H1 (cell line): ENCODE results near the gene KIF5C. TPM values are rescaled to one million over a fixed set of nuclear protein-coding genes. Genes with fewer than 3 reads are reported as not detected.
A peak's percentile ranks its signal among the peaks of the same experiment; 100 is the strongest.

Source experiments
- CTCF ChIA-PET: fragments of 300-600 bp; sonication (Branson Sonifier 250); formaldehyde crosslinking; loops from one replicate; lab custom pipeline; 2021; ENCODE audit not compliant: partially characterized antibody; lab: Charles Lee
- POLR2A ChIA-PET: fragments of 300-600 bp; sonication (Branson Sonifier 250); formaldehyde crosslinking; loops from one replicate; lab custom pipeline; 2021; ENCODE audit warnings: inconsistent platforms; ENCODE audit not compliant: partially characterized antibody; lab: Charles Lee
- DNase-seq, 2 experiments: peaks; one replicate each; pipeline versions ENCODE4 v3.0.0 to v3.0.0-alpha.2; 2010 to 2022; ENCODE audit warnings: low spot score in 2 of 2, low read depth in 1 of 2, mixed read lengths in 1 of 2
- FAIRE-seq: peaks from 2 replicates; lab custom pipeline; 2011; peaks lifted over from hg19 to GRCh38; lab: Jason Lieb, UNC
- H2AFZ ChIP-seq: 2 replicates; pipeline ENCODE4 v1.8.1; 2012; ENCODE audit warnings: low read length, inconsistent platforms
- H2AK5ac ChIP-seq: 2 replicates; pipeline ENCODE4 v1.6.1; 2013; ENCODE audit warnings: low read depth, low read length
- H2BK120ac ChIP-seq: replicated peaks from 2 replicates; pipeline ENCODE3; 2013; ENCODE audit warnings: low read depth, low read length, inconsistent platforms
- H2BK12ac ChIP-seq: 2 replicates; pipeline ENCODE4 v1.6.1; 2013; ENCODE audit warnings: low read depth, low read length
- H2BK15ac ChIP-seq: 2 replicates; pipeline ENCODE4 v1.6.1; 2013; ENCODE audit warnings: low read length
- H2BK20ac ChIP-seq: 2 replicates; pipeline ENCODE4 v1.6.1; 2013; ENCODE audit warnings: low read length
- H2BK5ac ChIP-seq: 2 replicates; pipeline ENCODE4 v1.6.1; 2013; ENCODE audit warnings: low read depth, low read length
- H3K14ac ChIP-seq: 2 replicates; pipeline ENCODE4 v1.6.1; 2013; ENCODE audit warnings: inconsistent platforms; ENCODE audit not compliant: insufficient read length
- H3K18ac ChIP-seq: 2 replicates; pipeline ENCODE4 v1.6.1; 2013; ENCODE audit warnings: low read length; ENCODE audit errors: extremely low read depth
- H3K23ac ChIP-seq: 2 replicates; pipeline ENCODE4 v1.6.1; 2013; ENCODE audit warnings: inconsistent platforms; ENCODE audit not compliant: insufficient read length
- H3K23me2 ChIP-seq: 2 replicates; pipeline ENCODE4 v1.6.1; 2013; ENCODE audit warnings: low read depth, low read length
- H3K27ac ChIP-seq: 2 replicates; pipeline ENCODE4 v1.6.1; 2011; ENCODE audit warnings: low read depth, low read length, inconsistent platforms
- H3K27me3 ChIP-seq, 4 experiments: replicated peaks in 1 of 4; 1 replicate in 1 of 4; 2 replicates in 3 of 4; pipeline versions ENCODE4 v1.6.1 to v1.8.1; 2011 to 2013; ENCODE audit warnings: low read length in 3 of 4, mild to moderate bottlenecking in 3 of 4, inconsistent platforms in 2 of 4, mixed read lengths in 2 of 4, moderate library complexity in 1 of 4; ENCODE audit not compliant: control insufficient read depth in 3 of 4, insufficient read depth in 3 of 4; ENCODE audit errors: extremely low read depth in 1 of 4
- H3K36me3 ChIP-seq, 4 experiments: 2 replicates each; pipeline versions ENCODE4 v1.6.1 to v1.8.1; 2011 to 2013; ENCODE audit warnings: mild to moderate bottlenecking in 4 of 4, low read length in 3 of 4, moderate library complexity in 2 of 4, control low read depth in 1 of 4, inconsistent platforms in 1 of 4; ENCODE audit not compliant: insufficient read depth in 4 of 4, control insufficient read depth in 2 of 4
- H3K4ac ChIP-seq: replicated peaks from 2 replicates; pipeline ENCODE3; 2013; ENCODE audit warnings: low read length, low read depth, mixed read lengths, inconsistent platforms; ENCODE audit not compliant: insufficient read length
- H3K4me1 ChIP-seq, 4 experiments: replicated peaks in 1 of 4; 1 replicate in 1 of 4; 2 replicates in 3 of 4; pipeline versions ENCODE4 v1.6.1 to v1.8.1; 2011 to 2013; ENCODE audit warnings: low read length in 3 of 4, inconsistent platforms in 2 of 4, mixed read lengths in 1 of 4; ENCODE audit not compliant: insufficient read depth in 4 of 4, control insufficient read depth in 3 of 4
- H3K4me2 ChIP-seq, 2 experiments: 2 replicates each; pipeline versions ENCODE4 v1.6.1 to v1.8.1; 2011 to 2013; ENCODE audit warnings: low read depth in 2 of 2, low read length in 2 of 2, control low read depth in 1 of 2, inconsistent platforms in 1 of 2, mild to moderate bottlenecking in 1 of 2; ENCODE audit not compliant: insufficient read depth in 1 of 2
- H3K4me3 ChIP-seq, 4 experiments: fragments of 200-600, 300-600 bp in 1 of 4; sonication (generic), shearing (Covaris generic), sonication (Bioruptor Twin) in 1 of 4; 2 replicates each; pipeline versions ENCODE4 v1.5.1 to v1.8.1; 2011 to 2016; ENCODE audit warnings: low read length in 4 of 4, low read depth in 3 of 4, control low read depth in 2 of 4, inconsistent platforms in 2 of 4, mild to moderate bottlenecking in 2 of 4, mixed read lengths in 1 of 4, moderate library complexity in 1 of 4; ENCODE audit not compliant: insufficient read depth in 2 of 4; ENCODE audit errors: extremely low read depth in 1 of 4
- H3K56ac ChIP-seq: replicated peaks from 2 replicates; pipeline ENCODE3; 2013; ENCODE audit warnings: low read depth, mild to moderate bottlenecking, mixed read lengths, low read length, inconsistent platforms; ENCODE audit not compliant: insufficient read length
- H3K79me1 ChIP-seq: 2 replicates; pipeline ENCODE4 v1.6.1; 2013; ENCODE audit warnings: low read depth, low read length, control low read depth
- H3K79me2 ChIP-seq, 2 experiments: 2 replicates each; pipeline versions ENCODE4 v1.6.1 to v1.8.1; 2012 to 2013; ENCODE audit warnings: low read length in 2 of 2, mild to moderate bottlenecking in 2 of 2, inconsistent platforms in 1 of 2; ENCODE audit not compliant: insufficient read depth in 2 of 2, control insufficient read depth in 1 of 2
- H3K9ac ChIP-seq, 4 experiments: replicated peaks in 1 of 4; 1 replicate in 1 of 4; 2 replicates in 3 of 4; pipeline versions ENCODE4 v1.6.1 to v1.8.1; 2011 to 2013; ENCODE audit warnings: low read depth in 3 of 4, low read length in 3 of 4, control low read depth in 2 of 4, mild to moderate bottlenecking in 2 of 4, moderate library complexity in 2 of 4, inconsistent platforms in 1 of 4; ENCODE audit errors: extremely low read depth in 1 of 4
- H3K9me3 ChIP-seq, 2 experiments: 2 replicates each; pipeline versions ENCODE4 v1.6.1 to v1.8.1; 2012 to 2013; ENCODE audit warnings: mild to moderate bottlenecking in 2 of 2, moderate library complexity in 2 of 2, control low read depth in 1 of 2, inconsistent platforms in 1 of 2, low read depth in 1 of 2, low read length in 1 of 2, mixed read lengths in 1 of 2; ENCODE audit not compliant: insufficient read depth in 2 of 2
- H4K20me1 ChIP-seq, 2 experiments: replicated peaks in 1 of 2; 2 replicates each; pipeline versions ENCODE3 to v1.8.1; 2011 to 2013; ENCODE audit warnings: inconsistent platforms in 2 of 2, low read length in 2 of 2, mild to moderate bottlenecking in 1 of 2; ENCODE audit not compliant: insufficient read depth in 2 of 2, control insufficient read depth in 1 of 2
- H4K5ac ChIP-seq: 2 replicates; pipeline ENCODE4 v1.6.1; 2013; ENCODE audit warnings: low read length, low read depth, mixed read lengths, inconsistent platforms; ENCODE audit not compliant: insufficient read length
- H4K8ac ChIP-seq: 2 replicates; pipeline ENCODE4 v1.8.0; 2013; ENCODE audit warnings: mild to moderate bottlenecking, moderate library complexity, low read length, inconsistent platforms; ENCODE audit not compliant: insufficient read depth; ENCODE audit errors: extremely low read depth
- H4K91ac ChIP-seq: replicated peaks from 2 replicates; pipeline ENCODE3; 2013; ENCODE audit warnings: low read length, mixed read lengths, inconsistent platforms; ENCODE audit not compliant: insufficient read length
- ASH2L ChIP-seq: fragments of 200-600, 300-600 bp; sonication (generic); IDR thresholded peaks from one replicate; pipeline ENCODE4 v1.7.1; 2017; ENCODE audit warnings: low read length
- ATF3 ChIP-seq: IDR thresholded peaks from 2 replicates; pipeline ENCODE4 v1.6.1; 2011; ENCODE audit warnings: low read depth, mild to moderate bottlenecking, low read length; ENCODE audit not compliant: insufficient read depth
- BRCA1 ChIP-seq: IDR thresholded peaks from 2 replicates; pipeline ENCODE4 v1.6.1; 2012; ENCODE audit warnings: low read depth, low read length, improper control_type of control experiment
- EGR1 ChIP-seq: IDR thresholded peaks from 2 replicates; pipeline ENCODE4 v1.6.1; 2011; ENCODE audit warnings: low read depth, low read length, borderline replicate concordance
- EZH2 ChIP-seq: fragments of 200-600 bp; sonication (generic); IDR thresholded peaks from 2 replicates; pipeline ENCODE4 v1.7.1; 2012; ENCODE audit warnings: low read depth, mild to moderate bottlenecking, moderate library complexity, low read length, inconsistent platforms; ENCODE audit not compliant: severe bottlenecking
- HDAC6 ChIP-seq: IDR thresholded peaks from one replicate; pipeline ENCODE4 v1.7.1; 2012; ENCODE audit warnings: low read depth, mild to moderate bottlenecking, inconsistent platforms, low read length, moderate library complexity
- JUN ChIP-seq: IDR thresholded peaks from 2 replicates; pipeline ENCODE4 v1.6.1; 2011; ENCODE audit warnings: low read depth, mild to moderate bottlenecking, improper control_type of control experiment, low read length
- KDM1A ChIP-seq: fragments of 200-600, 300-600 bp; sonication (generic); IDR thresholded peaks from 2 replicates; pipeline ENCODE4 v1.7.1; 2016; ENCODE audit warnings: mild to moderate bottlenecking, low read length, borderline replicate concordance
- NRF1 ChIP-seq: IDR thresholded peaks from 2 replicates; pipeline ENCODE4 v1.6.1; 2011; ENCODE audit warnings: mild to moderate bottlenecking, low read depth, low read length, improper control_type of control experiment
- TAF7 ChIP-seq: optimal IDR thresholded peaks from 2 replicates; pipeline ENCODE3; 2011; ENCODE audit warnings: low read depth, mild to moderate bottlenecking, inconsistent platforms, low read length, moderate library complexity, borderline replicate concordance
- WGBS, 2 experiments: shearing (Covaris generic) in 1 of 2; methylation state at CpG; one replicate each; pipeline versions ENCODE4 v1.1.6 to v1.1.7; 2013 to 2015; ENCODE audit warnings: low lambda C conversion rate in 2 of 2, mixed read lengths in 2 of 2, inconsistent platforms in 1 of 2, low coverage in 1 of 2, missing lambda C conversion rate in 1 of 2; ENCODE audit not compliant: insufficient replicate concordance in 2 of 2, insufficient coverage in 1 of 2, insufficient read length in 1 of 2; ENCODE audit errors: extremely low coverage in 1 of 2, missing lambda C conversion rate in 1 of 2; 5-methylcytosine and 5-hydroxymethylcytosine counted together
- polyA plus RNA-seq, 7 experiments: library from polyadenylated mRNA; depleted of rRNA in 3 of 7; stranded (reverse) in 5 of 7; unstranded in 2 of 7; fragments of >200 nt in 5 of 7; fragments of 200-250 nt in 2 of 7; gene quantifications; 1 replicate in 5 of 7; 2 replicates in 1 of 7; 4 replicates in 1 of 7; pipeline versions ENCODE4 v1.2.1 to v1.2.3, GENCODE V29; 2011 to 2013; ENCODE audit warnings: missing spikeins in 2 of 7, mixed read lengths in 2 of 7
- total RNA-seq: library from RNA; stranded (reverse); fragmentation: NEBNext Ultra II Directional; extraction: Animal tissue kit (Norgen Biotek cat#: 25700); gene quantifications from 2 replicates; pipeline ENCODE4 v1.2.1, GENCODE V29; 2021

KIF5C gene
- total and polyA plus RNA-seq, 2 of the 8 experiments (the other 6 are each of a cell fraction or from before 2014, with no cell fraction given): 16.3 to 66.4 TPM

- Histone ChIP-seq H3K4me2 (no peak overlapping the region), H2AK5ac (no peak overlapping the region), H2AFZ (no peak overlapping the region), H3K14ac (no peak overlapping the region), H4K8ac (no peak overlapping the region), H4K5ac (no peak overlapping the region), H3K79me2 (no peaks in the 10 kb centered on the region), H3K23ac (no peak overlapping the region), H3K4ac (no peak overlapping the region), H3K9me3 (no peaks in the 10 kb centered on the region), H3K56ac (no peak overlapping the region), H2BK5ac (0 out of 2 replicates have a peak overlapping the region, but pooled peaks have one; percentile 17), H3K27ac (no peak overlapping the region), H4K20me1 (peaks cover 0 to 2% of the 10 kb centered on the region in 2 experiments), H2BK15ac (no peak overlapping the region), H3K27me3 (no peaks in the 10 kb centered on the region), H3K4me3 (no peak overlapping the region), H3K36me3 (no peaks in the 10 kb centered on the region), H3K79me1 (no peaks in the 10 kb centered on the region), H4K91ac (no peak overlapping the region), H2BK120ac (no peak overlapping the region), H3K9ac (no peak overlapping the region), H3K4me1 (peaks cover 0 to 2% (median 0%) of the 10 kb centered on the region in 4 experiments; a peak in 1 of 7 replicates), H2BK12ac (no peak overlapping the region), H3K18ac (no peak overlapping the region), H2BK20ac (no peak overlapping the region; the same call in 1 of the 2 replicates), H3K23me2 (no peaks in the 10 kb centered on the region; the same call in 1 of the 2 replicates)
- no peak for TF ChIP-seq HDAC6
- TF ChIP-seq BRCA1: no peak
- TF ChIP-seq EZH2: no peak
- no peak for TF ChIP-seq NRF1
- no peak for TF ChIP-seq ASH2L
- no peak for TF ChIP-seq KDM1A
- TF ChIP-seq TAF7: no peak
- no peak for TF ChIP-seq ATF3
- TF ChIP-seq EGR1: no peak
- TF ChIP-seq JUN: no peak
- DNase-seq (no peak), FAIRE-seq (no peak)
- WGBS, 2 experiments: 63% methylated on average over 1 of the region's 1 CpG; no CpG with 5 or more reads in 1 of the 2 experiments
- POLR2A ChIA-PET: no interaction called here
- CTCF ChIA-PET: interaction anchor here (2.0 kb wide), 1 partner anchor 20 kb away, joined by 13 read pairs; the partner anchor contains the start of gene LYPD6B
These were observed 184.8 kb downstream of the KIF5C start for GRCh38 chr2:149059822-149060221.
